ENCODE data around the gene NT5C1B.
"Not testable (repeated sequence)": the region's sequence is repeated elsewhere in the genome, so short reads cannot be mapped to it uniquely, and the experiment has no call there.

The NT5C1B gene

DNA sequence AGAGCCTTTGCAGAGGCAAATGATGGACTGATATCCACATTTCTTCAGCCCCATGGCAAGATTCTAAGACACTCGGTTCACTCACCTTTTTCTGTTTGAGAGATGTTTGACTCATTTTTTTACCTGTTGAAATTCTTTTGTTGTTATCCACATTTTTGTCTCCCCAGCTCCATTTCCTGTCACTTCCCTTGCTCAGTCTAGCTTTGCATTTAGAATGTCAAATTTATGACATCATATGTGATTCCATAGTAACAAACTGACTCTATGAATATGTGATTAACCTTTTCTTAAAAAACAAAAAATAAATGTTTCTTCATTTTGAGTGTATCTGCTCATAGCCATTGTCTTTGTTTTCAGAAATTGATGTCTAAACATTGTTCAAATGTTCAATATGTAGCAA is at the start of gene NT5C1B:
TSS of gene NT5C1B (minus strand) at position 216 of the 400 bp plus-strand sequence. CDS start at position 115, 101 bp downstream.
- no peak for DNase-seq (ENCODE audit: low read depth)

DNA sequence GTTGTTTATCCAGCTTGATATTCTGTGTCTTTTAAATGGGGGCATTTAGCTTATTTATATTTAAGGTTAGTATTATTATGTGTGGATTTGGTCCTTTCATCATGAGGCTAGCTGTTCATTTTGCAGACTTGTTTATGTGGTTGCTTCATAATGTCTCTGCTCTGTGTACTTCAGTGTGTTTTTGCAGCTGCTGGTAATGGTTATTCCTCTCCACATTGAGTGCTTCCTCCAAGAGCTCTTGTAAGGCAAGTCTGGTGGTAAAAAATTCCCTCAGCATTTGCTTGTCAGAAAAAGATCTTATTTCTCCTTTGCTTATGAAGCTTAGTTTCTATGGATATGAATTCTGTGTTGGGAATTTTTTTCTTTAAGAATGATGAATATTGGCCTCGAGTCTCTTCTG is 47.8 kb upstream of the NT5C1B start:
- DNase-seq (ENCODE audit: low read depth): no peak

DNA sequence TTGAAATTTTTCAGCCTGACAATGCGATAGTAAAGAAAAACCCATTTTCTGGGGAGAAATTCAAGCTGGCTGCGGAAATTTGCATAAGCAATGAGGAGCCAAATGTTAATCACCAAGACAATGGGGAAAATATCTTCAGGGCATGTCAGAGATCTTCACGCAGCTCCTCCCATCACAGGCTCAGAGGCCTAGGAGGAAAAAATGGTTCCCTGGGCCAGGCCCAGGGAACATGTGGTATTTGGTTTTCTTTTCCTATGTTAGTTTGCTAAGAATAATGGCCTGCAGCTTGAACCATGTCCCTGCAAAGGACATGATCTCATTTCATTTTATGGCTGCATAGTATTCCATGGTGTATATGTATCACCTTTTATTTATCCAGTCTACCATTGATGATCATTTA is 43.3 kb upstream of the NT5C1B start:
- DNase-seq (ENCODE audit: low read depth): not testable (repeated sequence)

DNA sequence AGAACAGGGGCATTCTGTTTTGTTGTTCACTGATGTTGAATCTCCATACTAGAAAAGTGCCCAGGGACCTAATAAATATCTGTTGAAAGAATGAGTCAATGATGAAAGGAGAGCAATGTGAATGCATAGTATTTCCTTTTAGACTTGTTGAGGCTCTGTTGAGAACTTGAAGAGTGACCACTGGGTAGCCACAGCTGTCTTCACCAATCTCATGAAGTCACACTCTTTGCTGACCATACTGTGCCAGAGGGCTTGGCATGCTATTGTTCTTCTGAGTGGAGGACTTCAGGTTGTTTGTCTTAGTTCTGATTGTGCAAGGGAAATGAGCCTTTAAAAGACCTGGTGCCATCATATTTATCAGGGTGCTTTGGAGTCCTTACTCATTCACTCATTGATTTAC is 41.6 kb upstream of the NT5C1B start:
- no peak for DNase-seq (ENCODE audit: low read depth)

DNA sequence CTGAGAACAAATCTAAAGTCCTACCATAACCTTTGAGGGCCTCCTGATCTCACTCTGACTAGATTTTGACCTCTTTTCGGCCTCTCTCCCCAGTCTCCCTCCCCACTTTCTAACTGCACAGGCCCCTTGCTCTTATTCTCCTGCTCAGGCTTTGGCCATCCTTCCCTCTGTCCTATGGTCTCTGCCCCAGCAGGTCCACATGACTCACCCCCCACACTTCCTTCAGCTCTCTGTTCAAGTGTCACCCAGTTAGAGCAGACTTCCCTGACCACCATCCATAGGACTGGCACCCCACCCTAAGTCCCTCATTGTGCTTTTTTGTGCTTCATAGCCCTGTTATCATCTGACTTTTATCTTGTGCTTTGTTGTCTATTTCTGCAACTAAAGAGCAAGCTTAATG is 41.2 kb upstream of the NT5C1B start:
- no peak for DNase-seq (ENCODE audit: low read depth)

DNA sequence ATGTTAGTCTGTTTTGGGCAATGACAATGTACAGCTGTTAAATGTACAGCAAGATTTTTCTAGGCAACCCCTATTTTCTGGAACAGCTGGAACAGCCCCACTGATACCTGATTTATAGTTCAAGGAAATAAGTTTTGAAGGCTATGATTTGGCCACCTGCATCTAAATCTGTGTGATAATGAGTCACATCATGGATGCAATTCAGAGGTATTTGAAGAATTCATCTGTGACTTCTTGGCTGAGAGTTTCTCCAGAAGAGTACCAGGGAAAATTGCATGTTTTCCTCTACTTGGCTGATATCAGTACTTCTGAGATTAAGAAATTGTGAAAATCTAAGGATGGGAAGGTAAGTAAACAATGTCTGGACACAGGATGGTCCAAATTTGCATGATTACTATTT is 40.7 kb upstream of the NT5C1B start:
- DNase-seq (ENCODE audit: low read depth): no peak

DNA sequence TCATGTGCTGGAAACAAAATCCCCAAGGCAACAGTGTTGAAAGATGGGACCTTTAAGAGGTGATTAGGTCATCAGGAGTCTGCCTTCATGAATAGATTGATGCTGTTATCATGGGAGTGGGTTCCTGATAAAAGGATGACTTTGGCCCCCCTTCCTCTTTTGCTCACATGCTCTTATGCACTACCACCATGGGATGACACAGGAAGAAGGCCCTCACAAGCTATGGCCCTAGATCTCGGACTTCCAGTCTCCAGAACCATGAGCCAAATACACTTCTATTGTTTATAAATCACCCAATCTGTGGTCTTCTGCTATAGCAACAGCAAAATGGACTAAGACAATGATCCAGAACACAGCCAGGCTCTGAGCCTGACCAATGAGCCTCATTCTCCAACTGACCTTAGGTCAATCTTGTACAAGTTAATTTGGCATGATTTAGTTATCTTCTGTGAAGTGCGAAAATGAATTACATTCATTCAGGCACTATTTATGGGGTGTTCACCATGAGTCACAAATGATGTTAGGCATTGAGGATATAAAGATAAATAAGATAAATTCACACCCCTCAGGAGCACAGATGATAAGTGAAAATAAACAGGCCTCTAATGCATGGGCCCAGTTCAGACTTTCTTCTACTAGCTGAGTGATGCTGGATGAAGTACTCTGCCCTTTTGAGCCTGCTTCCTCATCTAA is 37.7 kb upstream of the NT5C1B start:
- no peak for DNase-seq (ENCODE audit: low read depth)

DNA sequence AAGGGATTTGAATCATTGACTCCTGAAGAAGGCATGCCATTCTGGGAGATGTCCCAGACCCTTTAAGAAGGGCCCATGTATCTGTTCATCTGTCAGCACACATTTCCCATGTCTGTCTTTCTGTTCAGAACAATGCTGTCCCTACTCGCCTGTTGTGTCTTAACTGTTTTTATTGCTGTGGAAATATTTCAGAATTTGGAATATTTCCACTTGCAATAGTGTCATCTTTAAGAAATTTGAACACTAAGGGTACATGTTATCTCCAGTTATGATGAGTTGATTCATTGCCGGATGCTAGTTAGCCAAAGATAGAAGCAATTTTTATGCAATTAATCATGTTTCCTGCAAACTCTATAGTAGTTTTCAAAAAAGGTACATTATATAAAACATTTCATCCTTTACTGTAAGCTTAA is 36.9 kb upstream of the NT5C1B start:
- DNase-seq (ENCODE audit: low read depth): peak; percentile 64

DNA sequence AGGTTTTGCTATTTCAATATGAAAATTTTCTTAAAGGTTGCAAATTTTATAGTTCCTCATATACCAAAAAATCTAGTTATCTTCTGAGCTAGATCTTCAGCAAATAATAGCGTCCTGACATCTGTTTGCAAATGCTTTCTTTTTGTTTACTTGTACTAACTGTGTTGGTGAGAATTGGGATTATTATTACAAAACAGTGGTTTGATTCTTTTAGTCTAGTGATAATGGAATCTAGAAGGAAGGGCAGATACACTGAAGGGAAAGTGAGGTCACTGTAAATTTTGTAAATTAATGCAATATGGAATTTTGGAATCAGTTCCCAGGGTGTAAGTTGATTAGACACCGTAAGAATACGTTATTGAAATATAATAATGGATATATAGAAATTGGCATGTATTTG is 36.2 kb upstream of the NT5C1B start:
- DNase-seq (ENCODE audit: low read depth): no peak

DNA sequence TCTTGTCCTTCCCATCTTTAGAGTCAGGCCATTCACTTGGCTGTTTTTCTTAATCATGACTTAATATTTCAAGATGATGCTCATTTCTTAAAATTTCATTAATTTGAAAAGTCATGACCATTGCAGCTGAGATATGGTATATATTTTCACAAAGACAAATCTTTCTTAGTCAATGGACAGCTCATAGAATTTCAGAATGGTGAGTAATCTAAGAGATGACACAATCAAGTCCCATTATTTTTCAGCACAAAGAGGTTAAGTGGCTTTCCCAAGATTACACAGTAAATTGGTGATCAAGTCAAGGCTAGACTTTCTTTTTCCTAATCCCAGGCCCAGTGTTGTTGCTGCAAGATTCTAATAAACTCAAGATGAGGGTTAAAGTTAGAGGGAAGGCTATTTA is 34.4 kb upstream of the NT5C1B start:
- DNase-seq (ENCODE audit: low read depth): no peak

DNA sequence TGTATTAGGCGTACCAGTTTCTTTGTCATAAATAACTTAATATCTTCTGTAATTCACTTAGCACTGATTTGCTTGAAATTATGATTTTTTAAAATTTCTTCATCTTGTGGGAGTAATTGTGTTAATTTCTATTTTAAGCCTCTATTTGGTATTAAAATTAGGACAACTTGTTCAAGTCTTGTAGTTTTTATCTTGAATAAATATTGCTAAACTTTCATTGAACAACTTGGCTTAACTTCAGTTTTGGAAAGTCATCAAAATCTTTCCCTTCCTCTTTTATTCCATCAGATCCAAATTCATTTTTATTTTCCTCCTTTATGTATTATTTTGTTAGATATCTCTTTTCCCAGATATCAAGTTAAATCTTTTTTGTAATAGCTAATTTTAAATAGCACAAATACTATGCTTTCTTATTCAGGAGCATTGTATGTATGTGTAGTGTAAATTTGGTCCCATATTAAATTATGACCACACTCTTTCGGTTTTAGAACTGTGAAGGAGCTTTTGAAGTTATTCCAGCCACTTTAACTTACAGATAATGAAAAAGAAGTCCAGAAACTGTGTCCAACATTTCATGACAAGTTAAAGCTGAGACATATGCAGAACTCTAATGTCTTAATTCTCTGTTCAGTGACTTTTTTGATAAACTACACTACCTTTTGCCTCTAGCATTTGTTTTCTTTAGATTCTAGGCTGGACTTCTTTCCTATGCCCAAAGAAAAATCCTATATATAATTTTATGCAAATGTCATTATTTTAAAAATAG is 31.7 kb upstream of the NT5C1B start:
- no peak for DNase-seq (ENCODE audit: low read depth)

DNA sequence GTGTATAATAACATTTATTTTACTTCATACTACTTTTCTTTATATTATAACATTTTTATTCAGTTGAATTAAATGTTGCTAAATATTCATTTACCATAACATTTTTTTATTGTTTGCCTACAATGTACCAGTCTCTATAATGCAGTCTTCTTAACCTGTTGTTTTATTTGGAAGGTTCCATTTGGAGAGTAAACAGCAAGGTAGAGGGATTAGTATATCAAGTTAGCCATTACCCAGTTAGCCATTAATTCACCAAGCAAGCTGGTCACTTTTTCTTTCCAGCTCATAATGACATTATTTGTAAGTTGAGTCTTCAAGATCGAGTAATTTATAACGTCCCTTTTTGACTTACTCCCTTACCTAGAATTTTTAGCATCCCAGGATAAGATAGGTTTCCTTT is 29.7 kb upstream of the NT5C1B start:
- no peak for DNase-seq (ENCODE audit: low read depth)

DNA sequence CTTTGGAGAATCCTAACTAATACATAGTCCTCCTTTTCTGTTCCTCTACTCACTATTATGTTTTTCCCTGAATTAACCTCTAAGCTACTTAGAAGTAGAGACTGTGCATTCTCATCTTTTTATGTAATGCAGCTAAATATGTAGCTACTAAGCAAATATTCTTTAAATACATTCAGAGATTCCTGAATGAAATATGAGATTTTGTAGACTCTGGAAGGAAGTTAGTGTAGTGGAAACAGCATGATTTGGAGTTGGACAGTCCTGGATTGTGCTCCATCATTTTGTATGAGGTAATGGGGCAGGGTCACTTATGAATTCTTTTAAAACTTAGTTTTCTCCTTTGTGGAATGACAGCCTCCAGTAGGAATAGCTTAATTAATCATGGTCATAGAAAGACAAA is 24.7 kb upstream of the NT5C1B start:
- DNase-seq (ENCODE audit: low read depth): no peak

DNA sequence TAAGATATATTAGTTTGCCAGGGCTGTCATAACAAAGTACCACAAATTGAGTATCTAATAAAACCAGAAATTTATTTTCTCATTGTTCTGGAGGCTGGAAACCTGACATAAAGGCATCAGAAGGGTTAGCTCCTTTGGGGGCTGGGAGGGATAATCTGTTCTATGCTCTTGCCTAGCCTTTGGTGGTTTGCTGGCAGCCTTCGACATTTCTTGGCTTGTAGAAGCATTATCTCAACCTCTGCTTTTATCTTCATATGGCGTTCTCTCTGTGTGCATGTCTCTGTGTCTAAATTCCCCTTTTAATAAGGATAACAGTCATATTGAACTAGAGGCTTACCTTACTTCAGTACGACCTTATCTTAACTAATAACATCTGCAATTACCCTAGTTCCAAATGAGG is 22.8 kb upstream of the NT5C1B start:
- no peak for DNase-seq (ENCODE audit: low read depth)

DNA sequence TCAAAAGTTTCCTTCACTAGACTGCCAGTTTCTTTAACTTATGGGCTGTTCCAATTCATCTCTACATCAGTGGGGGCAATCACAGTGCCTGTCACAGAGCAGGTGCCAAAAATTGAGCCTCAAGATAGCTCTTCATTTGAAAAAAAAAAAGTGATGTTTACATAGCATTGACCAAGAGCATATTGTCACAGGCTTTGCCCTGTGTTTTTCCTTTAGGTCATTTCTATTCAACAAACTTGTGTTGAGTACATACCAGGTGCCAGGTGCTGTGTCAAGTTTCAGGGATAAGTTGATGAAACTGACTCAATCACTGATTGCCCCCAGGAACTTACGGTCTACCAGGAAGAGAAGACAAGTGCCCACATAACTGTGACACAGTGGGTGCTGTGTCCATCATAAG is 22.2 kb upstream of the NT5C1B start:
- no peak for DNase-seq (ENCODE audit: low read depth)

DNA sequence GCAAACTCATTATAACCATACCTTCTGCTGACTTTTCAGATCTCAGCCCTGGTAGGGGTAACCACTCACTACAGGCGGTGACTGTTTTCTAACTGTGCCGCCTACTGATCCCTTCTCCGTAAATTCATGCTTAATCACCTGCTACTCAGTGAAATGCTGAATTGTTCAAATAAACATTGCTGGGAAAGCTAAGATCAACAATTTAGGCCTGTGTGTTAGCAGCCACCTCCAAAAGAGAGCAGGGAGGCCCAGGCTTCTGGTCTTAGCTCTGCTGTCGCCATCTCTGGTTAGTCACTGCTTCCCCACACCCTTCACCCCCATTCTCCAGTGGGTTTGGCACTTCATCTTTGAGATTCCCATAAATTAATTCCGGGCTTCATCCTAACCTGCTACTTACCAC is 21.8 kb upstream of the NT5C1B start:
- no peak for DNase-seq (ENCODE audit: low read depth)

DNA sequence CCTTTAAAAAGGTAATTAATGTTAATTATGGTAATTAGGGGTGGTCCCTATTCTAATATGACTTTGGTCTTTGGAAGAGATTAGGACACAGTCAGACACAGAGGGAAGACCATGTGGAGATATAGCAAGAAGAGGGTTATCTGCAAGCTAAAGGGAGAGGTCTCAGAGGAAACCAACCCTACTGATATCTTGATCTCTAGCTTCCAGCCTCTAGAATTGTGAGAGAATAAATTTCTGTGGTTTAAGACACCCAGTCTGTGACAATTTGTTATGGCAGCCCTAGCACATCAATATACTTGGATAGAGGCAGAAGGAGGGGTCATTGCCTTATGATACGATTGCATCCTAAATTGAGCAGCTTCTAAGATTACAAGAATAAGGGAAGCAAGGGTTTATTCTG is 21.3 kb upstream of the NT5C1B start:
- DNase-seq (ENCODE audit: low read depth): no peak

DNA sequence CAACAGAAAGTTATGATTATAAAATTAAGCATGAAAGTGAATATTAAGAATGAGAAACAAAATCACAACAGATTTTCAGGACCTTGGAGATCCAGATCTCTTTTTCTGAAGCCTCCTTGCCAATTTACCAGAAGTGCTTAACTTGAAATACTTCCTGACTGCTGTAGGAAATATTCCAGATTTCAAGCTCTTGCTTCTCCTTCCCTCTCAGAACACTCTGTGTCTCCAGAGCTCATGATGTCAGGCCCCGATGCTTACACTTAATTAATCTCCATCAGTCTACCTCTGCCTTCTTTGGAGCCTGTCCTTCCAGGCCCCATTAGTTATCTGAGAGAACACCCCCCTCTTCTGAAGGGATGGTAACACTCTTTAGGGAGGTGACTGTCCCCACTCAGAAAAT is 20.7 kb upstream of the NT5C1B start:
- DNase-seq (ENCODE audit: low read depth): no peak

DNA sequence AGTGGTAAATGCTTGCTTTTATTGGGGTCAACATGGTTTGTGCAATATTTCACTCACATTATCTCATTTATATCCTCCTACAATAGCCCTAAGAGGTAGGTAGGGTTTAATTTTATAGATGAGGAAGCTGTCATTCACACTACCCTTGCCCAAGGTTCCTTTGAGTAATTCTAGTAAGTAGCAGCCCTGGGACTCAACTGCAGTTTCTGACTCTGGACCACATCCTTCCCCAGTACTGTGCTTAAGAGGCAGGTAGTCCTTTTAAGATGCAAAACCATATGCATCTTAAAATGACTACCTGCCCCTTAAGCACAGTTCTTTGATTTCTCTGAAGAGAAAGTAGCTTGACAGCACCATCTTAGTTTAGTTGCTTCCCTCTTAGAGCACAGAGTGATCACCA is 15.7 kb upstream of the NT5C1B start:
- no peak for DNase-seq (ENCODE audit: low read depth)

DNA sequence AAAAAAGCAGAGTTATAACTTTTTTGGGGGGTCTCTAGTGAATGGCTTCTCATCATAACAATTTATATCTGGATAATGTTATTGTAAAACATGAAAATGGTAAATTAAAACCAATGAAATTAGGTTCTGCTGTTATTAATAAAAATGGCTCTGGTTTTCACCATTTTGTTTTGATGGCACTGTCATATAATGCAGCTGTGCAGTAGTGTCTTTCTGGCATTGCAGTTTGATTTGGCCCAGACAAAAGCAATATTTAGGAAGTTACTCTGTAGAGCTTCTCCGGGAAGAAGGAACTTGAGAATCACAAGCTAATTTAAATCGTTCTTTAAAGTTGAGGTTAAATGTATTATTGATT is 15.1 kb upstream of the NT5C1B start:
- DNase-seq (ENCODE audit: low read depth): no peak

DNA sequence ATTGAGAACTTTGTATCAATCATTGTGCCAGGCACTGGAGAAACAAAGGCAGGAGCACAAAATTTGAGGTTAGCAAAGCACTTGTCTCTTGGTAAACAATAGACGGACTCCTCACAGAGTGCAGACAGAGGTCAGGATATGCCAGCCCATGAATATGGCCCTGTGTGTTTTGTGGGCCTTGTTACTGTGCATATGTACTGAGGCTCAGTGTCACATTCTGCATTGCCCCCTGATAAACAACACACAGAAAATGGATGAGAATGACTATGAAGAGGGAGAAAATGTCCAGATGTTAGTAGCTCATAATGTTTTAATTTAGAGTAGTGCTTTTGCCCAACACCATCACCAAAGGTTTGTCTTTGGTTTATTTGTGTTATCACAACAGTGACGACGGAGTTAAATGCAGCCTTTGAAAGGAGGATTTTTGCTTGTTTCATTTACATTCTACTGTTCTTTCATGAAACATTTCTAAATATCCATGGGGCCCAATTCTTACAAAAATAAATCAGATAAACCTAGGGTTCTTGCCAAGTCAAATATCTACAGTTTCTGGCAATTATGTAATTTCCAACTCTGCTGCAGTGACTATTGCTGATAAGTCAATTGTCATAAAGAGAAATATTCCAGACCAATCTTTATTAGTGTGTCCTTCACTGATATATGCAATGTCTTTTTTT is 14.6 kb upstream of the NT5C1B start:
- no peak for DNase-seq (ENCODE audit: low read depth)

DNA sequence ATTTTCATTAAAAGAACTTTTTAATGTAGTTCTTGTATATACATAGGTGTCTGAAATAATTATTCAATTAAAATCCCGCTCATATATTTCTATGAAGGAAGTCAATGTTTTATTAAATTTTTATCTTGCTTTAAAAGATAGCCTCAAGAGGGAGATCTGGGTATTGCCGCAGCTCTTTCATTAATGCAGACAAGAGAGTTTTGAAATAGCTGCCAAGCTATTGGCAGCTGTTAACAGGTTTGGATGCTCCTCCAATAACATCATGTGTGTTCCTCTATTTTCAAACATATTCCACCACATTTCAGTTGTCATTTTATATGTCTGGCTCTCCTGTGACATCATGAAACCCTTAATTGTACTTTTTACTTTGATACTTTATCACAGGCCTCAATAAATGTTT is 12.9 kb upstream of the NT5C1B start:
- no peak for DNase-seq (ENCODE audit: low read depth)

DNA sequence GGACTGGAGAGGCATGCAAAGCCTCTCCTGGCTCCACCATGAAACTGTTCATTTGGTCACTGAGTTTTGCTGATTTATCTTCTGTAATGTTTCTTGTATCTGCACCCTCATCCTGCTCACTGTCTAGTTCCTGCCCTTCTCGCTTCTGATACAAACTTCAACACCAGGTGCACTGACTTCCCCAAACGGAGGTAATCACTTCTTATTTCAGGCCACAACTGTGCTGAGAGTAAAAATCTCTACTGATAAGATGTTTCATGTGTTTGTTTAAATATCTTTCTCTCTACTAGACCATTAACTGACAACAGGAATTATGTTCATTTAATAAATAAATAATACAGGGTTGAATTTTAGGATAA is 10.9 kb upstream of the NT5C1B start:
- DNase-seq (ENCODE audit: low read depth): no peak
